Activated CD4-positive, alpha-beta T cell treated with anti-CD3 and anti-CD28 coated beads for 4 hours (primary cell): ENCODE measurements around the gene HOXD13.

Experiments
- DNase-seq, 2 donors: peaks; one replicate each; pipeline ENCODE4 v3.0.0-alpha.2; 2020

Gene HOXD13

GRCh38 chr2:176092270-176093144, at the start of gene HOXD13:
TSS of gene HOXD13 (plus strand) at chr2:176092721. CDS start at chr2:176092891, 170 bp downstream.
- DNase-seq, result no peak

- DNase-seq, result no peak
These were observed 36.1 kb upstream of the HOXD13 start for GRCh38 chr2:176056406-176056805.

- no peak for DNase-seq
These were observed 28.6 kb upstream of the HOXD13 start for GRCh38 chr2:176063958-176064357.

- no peak for DNase-seq
These were observed 25.6 kb upstream of the HOXD13 start for GRCh38 chr2:176066645-176067588.

GRCh38 chr2:176067589-176068418, 24.7 kb upstream of the HOXD13 start:
- no peak for DNase-seq

- DNase-seq, result no peak
These were observed 24.1 kb upstream of the HOXD13 start for GRCh38 chr2:176068419-176068832.

- no peak for DNase-seq
These were observed 20.9 kb upstream of the HOXD13 start for GRCh38 chr2:176071330-176072291.

- DNase-seq, result no peak
These were observed 20.2 kb upstream of the HOXD13 start for GRCh38 chr2:176072292-176072669.

- no peak for DNase-seq
These were observed 19.3 kb upstream of the HOXD13 start for GRCh38 chr2:176072951-176073904.

- no peak for DNase-seq
These were observed 17.5 kb upstream of the HOXD13 start for GRCh38 chr2:176074919-176075425.

- no peak for DNase-seq
These were observed 17.0 kb upstream of the HOXD13 start for GRCh38 chr2:176075481-176075880.

GRCh38 chr2:176076063-176076462, 16.5 kb upstream of the HOXD13 start:
- no peak for DNase-seq

GRCh38 chr2:176076796-176077195, 15.7 kb upstream of the HOXD13 start:
- no peak for DNase-seq

- no peak for DNase-seq
These were observed 13.8 kb upstream of the HOXD13 start for GRCh38 chr2:176078541-176079284.

- no peak for DNase-seq
These were observed 13.2 kb upstream of the HOXD13 start for GRCh38 chr2:176079285-176079830.

- DNase-seq, result no peak
These were observed 12.5 kb upstream of the HOXD13 start for GRCh38 chr2:176079831-176080539.

GRCh38 chr2:176080540-176081375, 11.8 kb upstream of the HOXD13 start:
- DNase-seq, result no peak
